ENCODE measurements around the gene GARIN1A.

- TF ChIP-seq, protein P1, sequence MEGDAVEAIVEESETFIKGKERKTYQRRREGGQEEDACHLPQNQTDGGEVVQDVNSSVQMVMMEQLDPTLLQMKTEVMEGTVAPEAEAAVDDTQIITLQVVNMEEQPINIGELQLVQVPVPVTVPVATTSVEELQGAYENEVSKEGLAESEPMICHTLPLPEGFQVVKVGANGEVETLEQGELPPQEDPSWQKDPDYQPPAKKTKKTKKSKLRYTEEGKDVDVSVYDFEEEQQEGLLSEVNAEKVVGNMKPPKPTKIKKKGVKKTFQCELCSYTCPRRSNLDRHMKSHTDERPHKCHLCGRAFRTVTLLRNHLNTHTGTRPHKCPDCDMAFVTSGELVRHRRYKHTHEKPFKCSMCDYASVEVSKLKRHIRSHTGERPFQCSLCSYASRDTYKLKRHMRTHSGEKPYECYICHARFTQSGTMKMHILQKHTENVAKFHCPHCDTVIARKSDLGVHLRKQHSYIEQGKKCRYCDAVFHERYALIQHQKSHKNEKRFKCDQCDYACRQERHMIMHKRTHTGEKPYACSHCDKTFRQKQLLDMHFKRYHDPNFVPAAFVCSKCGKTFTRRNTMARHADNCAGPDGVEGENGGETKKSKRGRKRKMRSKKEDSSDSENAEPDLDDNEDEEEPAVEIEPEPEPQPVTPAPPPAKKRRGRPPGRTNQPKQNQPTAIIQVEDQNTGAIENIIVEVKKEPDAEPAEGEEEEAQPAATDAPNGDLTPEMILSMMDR (IDR thresholded peaks at IDR 0.05): no peak
- no peak for TF ChIP-seq POLR2AphosphoS5 (IDR thresholded peaks at IDR 0.05)
These were observed 16.4 kb downstream of the GARIN1A start for GRCh38 chr7:128688492-128688891.
